D721Med (cell line): ENCODE data around the gene SOX2.

Experiments
- DNase-seq: peaks from one replicate; pipeline ENCODE4 v3.0.0; 2011; ENCODE audit warnings: low spot score; ENCODE audit not compliant: insufficient read length
- FAIRE-seq: peaks from 2 replicates; lab custom pipeline; 2011; peaks lifted over from hg19 to GRCh38; lab: Jason Lieb, UNC
- TF ChIP-seq, protein P1 (sequence below): IDR thresholded peaks from 2 replicates; pipeline ENCODE4 v1.5.1; 2012; ENCODE audit warnings: mild to moderate bottlenecking, control low read depth; ENCODE audit not compliant: insufficient read depth; ENCODE audit errors: missing control alignments

Gene SOX2

DNA sequence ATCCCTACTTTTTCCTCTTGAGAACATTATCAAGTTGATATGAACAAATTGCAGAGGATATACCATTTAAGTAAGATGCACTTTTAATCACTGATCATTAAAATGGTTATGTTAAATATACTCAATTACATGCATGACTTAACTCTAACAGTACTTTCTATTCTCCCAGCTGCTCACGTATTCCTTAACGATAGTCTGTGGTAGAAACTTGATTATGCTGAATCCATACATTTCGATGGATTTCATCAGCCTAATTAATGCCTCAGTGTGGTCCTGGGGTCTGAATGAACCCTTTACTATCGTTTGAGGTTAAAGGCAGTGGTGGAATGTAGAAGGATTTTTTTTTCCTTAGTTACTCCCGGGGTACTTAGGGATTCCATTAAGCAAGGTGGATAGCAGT is 18.6 kb downstream of the SOX2 start:
- DNase-seq (no peak), FAIRE-seq (no peak)
- TF ChIP-seq, protein P1, sequence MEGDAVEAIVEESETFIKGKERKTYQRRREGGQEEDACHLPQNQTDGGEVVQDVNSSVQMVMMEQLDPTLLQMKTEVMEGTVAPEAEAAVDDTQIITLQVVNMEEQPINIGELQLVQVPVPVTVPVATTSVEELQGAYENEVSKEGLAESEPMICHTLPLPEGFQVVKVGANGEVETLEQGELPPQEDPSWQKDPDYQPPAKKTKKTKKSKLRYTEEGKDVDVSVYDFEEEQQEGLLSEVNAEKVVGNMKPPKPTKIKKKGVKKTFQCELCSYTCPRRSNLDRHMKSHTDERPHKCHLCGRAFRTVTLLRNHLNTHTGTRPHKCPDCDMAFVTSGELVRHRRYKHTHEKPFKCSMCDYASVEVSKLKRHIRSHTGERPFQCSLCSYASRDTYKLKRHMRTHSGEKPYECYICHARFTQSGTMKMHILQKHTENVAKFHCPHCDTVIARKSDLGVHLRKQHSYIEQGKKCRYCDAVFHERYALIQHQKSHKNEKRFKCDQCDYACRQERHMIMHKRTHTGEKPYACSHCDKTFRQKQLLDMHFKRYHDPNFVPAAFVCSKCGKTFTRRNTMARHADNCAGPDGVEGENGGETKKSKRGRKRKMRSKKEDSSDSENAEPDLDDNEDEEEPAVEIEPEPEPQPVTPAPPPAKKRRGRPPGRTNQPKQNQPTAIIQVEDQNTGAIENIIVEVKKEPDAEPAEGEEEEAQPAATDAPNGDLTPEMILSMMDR: no peak

DNA sequence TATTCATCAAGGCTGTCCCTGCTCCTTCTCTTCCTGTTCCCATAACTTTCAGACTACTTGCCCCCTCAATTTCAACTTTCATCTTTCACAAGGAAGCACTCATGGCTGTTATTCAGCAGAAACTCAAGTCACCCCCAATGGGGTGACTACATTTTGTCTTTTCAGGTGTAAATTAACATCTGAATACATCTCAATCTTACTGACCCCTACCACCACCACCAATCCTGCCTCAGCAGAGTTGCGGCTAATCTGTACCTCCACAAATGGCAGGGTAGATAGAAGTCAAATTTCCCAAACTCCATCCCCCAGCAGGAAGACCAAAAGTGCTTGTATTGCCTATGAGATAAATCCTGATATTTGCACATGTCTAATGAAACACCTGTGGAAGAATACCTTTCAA is 19.2 kb downstream of the SOX2 start:
- TF ChIP-seq, protein P1: no peak
- no peak for FAIRE-seq
- no peak for DNase-seq

DNA sequence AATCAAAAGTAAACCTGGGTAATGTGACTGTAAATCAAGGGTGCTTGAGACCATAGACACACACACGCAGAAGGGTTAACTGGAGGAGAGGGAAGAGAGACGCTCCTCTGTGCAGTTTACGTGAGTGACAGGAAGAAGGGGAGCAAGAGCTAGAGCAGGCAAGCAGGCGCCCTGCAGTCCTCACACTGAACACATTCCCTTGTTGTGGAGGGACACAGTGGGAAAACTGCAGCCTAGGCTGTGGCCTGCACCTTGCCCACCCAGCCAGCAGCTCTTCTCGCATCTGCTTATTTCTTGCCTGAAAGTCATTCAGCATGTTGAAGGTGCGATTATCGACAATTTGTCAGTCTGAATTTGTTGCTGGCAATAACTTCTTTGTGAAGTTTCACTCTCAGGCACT is 24.2 kb downstream of the SOX2 start:
- DNase-seq (no peak), FAIRE-seq (no peak)
- TF ChIP-seq, protein P1: no peak

DNA sequence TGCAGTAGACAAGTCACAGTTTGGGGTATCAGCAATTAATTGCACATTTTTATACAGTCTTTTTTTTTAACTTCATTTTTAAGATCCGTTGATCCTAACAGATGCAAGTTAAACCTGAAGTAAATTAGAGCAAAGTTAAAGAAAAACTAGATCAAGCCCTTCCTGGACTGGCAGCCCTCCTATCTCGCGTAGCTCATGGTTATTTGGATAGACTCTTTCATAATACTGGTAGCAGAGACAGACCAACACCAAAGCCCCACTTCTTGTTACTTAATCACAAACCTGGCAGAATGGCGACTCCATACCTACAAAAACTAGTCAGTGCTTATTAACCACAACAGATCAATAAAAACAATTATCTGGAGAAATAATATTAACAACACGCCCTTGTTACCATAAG is 26.8 kb downstream of the SOX2 start:
- DNase-seq: no peak
- FAIRE-seq: no peak
- TF ChIP-seq, protein P1: no peak

DNA sequence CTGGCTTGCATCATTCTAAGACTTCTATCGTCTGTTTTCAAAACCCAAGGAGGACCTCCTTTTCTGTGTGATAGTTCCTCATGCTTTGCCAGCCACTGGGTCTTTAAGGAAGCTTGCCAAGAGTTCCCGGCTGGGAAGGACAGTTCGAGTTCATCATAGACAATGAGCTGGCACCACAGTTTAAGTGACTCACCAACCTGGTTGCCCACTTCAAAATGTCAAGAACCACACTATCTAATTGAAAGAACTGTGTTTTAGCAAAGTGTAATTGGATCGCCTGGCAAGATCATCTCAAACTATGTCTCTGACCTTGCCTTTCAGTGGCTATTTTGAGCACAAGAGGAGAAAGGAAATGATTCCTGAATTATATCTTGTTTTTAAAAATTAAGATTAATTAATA is 27.9 kb downstream of the SOX2 start:
- TF ChIP-seq, protein P1: no peak
- DNase-seq (no peak), FAIRE-seq (no peak)

DNA sequence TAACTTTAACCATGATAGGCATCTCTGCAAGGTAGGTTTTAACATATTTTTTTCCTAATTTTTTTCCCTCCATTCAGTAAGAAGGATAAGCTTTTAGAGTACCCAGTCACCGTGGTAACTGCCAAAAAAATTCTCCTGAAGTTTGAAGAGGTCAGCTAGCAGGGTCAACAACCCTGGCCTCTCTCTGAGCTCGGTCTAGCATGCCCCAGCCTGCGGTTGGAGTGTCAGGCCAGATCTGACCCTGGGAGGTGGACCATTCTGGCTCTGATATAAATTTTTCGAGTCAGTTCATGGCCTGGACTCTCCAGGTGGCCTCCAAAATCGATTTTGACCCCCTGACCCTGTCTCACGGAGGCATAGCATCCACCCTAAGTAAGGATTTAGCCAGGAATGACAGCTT is 29.7 kb downstream of the SOX2 start:
- FAIRE-seq: no peak
- DNase-seq: no peak
- TF ChIP-seq, protein P1: no peak

DNA sequence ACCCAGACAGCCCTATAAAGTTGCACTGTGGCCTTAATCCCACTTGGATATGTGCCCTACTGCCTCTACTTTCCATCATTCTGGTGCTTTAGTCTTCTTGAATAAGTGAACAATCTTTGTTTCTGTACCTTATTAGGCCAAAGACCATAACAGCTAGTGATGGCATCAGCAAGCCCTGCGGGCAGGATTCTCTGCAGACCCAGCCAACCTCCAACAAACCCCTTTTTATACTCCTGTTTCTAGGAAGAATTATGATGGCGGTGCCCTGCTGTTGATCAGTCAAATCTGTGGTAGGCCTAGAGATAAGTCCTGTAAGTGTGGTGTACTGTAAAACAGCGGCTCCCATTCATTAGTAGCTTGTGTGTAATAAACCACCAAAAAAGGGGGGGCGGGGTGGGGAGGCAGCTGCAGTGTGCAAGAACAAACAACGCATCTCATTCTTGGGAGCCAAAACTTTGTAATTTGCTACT is 40.5 kb downstream of the SOX2 start:
- TF ChIP-seq, protein P1: no peak
- FAIRE-seq (no peak), DNase-seq (no peak)
